ENCODE results near the gene SLC39A7. TPM values are rescaled to one million over a fixed set of nuclear protein-coding genes. Genes with fewer than 3 reads are reported as not detected.

SLC39A7 gene
- total RNA-seq, 1 experiment from 2014 or later, result 130 TPM

DNA sequence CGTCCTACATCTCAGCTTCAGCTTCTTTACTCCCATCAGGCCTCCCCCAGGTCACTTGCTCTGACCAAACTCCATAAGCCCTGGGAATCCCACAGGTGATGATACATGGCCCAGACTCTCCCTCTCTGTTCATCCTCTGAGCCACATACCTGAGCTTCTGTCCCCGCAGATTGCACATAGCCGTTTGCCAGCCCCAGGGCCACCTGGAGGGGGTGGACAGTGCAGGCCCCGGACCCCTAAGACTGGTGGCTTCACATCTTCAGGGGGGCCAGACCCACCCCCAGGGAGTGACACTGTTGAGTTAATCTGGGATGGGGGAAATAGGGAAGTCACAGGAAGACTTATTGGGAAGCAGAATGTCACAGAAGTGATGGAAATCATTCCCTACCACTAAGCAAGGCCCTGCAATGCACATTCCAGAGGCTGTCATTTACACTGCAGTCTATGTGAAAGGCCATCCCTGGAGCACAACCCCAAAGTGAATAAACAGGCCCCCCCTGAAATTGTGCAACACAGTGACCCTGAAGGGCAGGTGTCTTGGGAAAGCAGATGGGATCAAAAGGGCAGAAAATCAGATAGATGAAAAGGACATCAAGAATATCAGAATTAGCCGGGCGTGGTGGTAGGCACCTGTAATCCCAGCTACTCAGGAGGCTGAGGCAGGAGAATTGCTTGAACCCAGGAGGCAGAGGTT is 2.4 kb upstream of the SLC39A7 start:
- DNase-seq (ENCODE audit: low read depth, low spot score) (no peak), ATAC-seq (no peak)
- Histone ChIP-seq H3K9me3 (ENCODE audit: control insufficient read depth in 1 of 2, insufficient read depth in 1 of 2, low read depth in 1 of 2, low read length in 2 of 2) (no peaks in the 10 kb centered on the region), H3K79me2 (ENCODE audit: insufficient read depth, low read length) (peaks cover 59% of the 10 kb centered on the region), H3K4me2 (ENCODE audit: low read length) (peak overlapping the region; percentile 96; the same call in 1 of the 2 replicates), H3K9ac (ENCODE audit: low read length) (peak overlapping the region; percentile 80; the same call in 1 of the 2 replicates), H2AFZ (ENCODE audit: low read depth, low read length, poor library complexity, severe bottlenecking) (no peak overlapping the region), H3K4me1 (ENCODE audit: control insufficient read depth in 1 of 2, insufficient read depth in 2 of 2, low read length in 2 of 2) (peaks cover 26 to 42% of the 10 kb centered on the region in 2 experiments), H3K9me2 (ENCODE audit: insufficient read depth) (no peaks in the 10 kb centered on the region), H3K27ac (ENCODE audit: low read depth, low read length) (peak overlapping the region; percentile 34), H3K36me3 (ENCODE audit: control insufficient read depth in 1 of 2, insufficient read depth in 2 of 2, low read length in 2 of 2) (peaks cover 34 to 47% of the 10 kb centered on the region in 2 experiments; a peak in 3 of 4 replicates), H4K20me1 (ENCODE audit: insufficient read depth) (no peaks in the 10 kb centered on the region), H3K27me3 (ENCODE audit: insufficient read depth, low read length) (no peaks in the 10 kb centered on the region), H3K4me3 (replicated peaks in 1 of 2; ENCODE audit: low read depth in 1 of 2, low read length in 2 of 2) (no peak overlapping the region)
- RAD21 ChIA-PET (ENCODE audit: low non-redundant PET in 1 of 2, low total read pairs in 2 of 2, uncharacterized antibody in 2 of 2, unreplicated experiment in 2 of 2), result interaction anchor here (0.6 to 0.8 kb wide), 3 partner anchors 8 to 236 kb away, joined by 3 to 4 read pairs (median 3); no protein-coding TSS in a partner anchor
- CTCF ChIA-PET, result interaction anchor here (0.7 to 1.9 kb wide), 5 partner anchors 15 to 101 kb away, joined by 3 to 9 read pairs (median 3); no protein-coding TSS in a partner anchor
- intact Hi-C loops (cut with micrococcal nuclease), result no loop called here
- no TSS peak for BruUV-seq (replicated peaks)
- POLR2A ChIA-PET, result interaction anchor here (1.2 to 2.2 kb wide), 2 partner anchors 50 to 227 kb away, joined by 3 to 7 read pairs; no protein-coding TSS in a partner anchor
- TF ChIP-seq, protein P1, sequence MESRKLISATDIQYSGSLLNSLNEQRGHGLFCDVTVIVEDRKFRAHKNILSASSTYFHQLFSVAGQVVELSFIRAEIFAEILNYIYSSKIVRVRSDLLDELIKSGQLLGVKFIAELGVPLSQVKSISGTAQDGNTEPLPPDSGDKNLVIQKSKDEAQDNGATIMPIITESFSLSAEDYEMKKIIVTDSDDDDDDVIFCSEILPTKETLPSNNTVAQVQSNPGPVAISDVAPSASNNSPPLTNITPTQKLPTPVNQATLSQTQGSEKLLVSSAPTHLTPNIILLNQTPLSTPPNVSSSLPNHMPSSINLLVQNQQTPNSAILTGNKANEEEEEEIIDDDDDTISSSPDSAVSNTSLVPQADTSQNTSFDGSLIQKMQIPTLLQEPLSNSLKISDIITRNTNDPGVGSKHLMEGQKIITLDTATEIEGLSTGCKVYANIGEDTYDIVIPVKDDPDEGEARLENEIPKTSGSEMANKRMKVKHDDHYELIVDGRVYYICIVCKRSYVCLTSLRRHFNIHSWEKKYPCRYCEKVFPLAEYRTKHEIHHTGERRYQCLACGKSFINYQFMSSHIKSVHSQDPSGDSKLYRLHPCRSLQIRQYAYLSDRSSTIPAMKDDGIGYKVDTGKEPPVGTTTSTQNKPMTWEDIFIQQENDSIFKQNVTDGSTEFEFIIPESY (IDR thresholded peaks at IDR 0.05; ENCODE audit: extremely low read depth, insufficient replicate concordance, low read length), result no peak

DNA sequence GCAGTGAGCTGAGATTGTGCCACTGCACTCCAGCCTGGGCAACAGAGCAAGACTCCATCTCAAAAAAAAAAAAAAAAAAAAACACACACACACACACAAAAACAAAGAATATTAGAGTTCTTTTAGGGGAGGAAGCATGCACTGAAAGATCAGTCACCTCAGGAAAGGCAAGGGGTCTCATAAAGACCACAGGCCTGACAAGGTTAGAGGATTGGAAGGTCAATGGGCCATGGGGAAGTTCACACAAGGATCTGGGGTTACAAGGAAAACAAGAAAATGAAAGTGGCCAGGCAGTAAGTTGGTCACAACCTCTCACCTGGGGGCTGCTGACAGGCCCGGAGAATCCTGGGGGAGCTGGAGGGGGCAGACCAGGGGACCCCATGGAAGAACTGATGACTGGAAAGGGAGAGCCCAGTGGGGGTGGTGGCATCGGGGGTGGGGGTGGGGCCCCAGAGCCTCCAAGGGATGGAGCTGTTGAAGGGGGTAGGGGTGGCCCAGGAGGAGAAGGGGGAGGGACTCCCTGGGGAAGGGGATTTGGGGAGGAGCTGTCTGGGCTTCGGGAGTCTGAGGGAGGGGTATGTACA is 1.7 kb upstream of the SLC39A7 start:
- peak overlapping the region; percentile 96 for H3K4me2 ChIP-seq (ENCODE audit: low read length)
- H3K9me3 ChIP-seq (ENCODE audit: control insufficient read depth in 1 of 2, insufficient read depth in 1 of 2, low read depth in 1 of 2, low read length in 2 of 2), result no peaks in the 10 kb centered on the region
- peaks cover 65% of the 10 kb centered on the region for H3K79me2 ChIP-seq (ENCODE audit: insufficient read depth, low read length)
- ATAC-seq, result no peak
- no peaks in the 10 kb centered on the region for H4K20me1 ChIP-seq (ENCODE audit: insufficient read depth)
- H3K9ac ChIP-seq (ENCODE audit: low read length), result peak overlapping the region; percentile 80
- peaks cover 27 to 47% of the 10 kb centered on the region in 2 experiments for H3K4me1 ChIP-seq (ENCODE audit: control insufficient read depth in 1 of 2, insufficient read depth in 2 of 2, low read length in 2 of 2)
- intact Hi-C loops (cut with micrococcal nuclease), result no loop called here
- no peaks in the 10 kb centered on the region for H3K27me3 ChIP-seq (ENCODE audit: insufficient read depth, low read length)
- H3K36me3 ChIP-seq (ENCODE audit: control insufficient read depth in 1 of 2, insufficient read depth in 2 of 2, low read length in 2 of 2), result peaks cover 34 to 52% of the 10 kb centered on the region in 2 experiments; a peak in 3 of 4 replicates
- DNase-seq (ENCODE audit: low read depth, low spot score), result no peak
- POLR2A ChIA-PET, result interaction anchor here (1.2 to 2.2 kb wide), 2 partner anchors 49 to 227 kb away, joined by 3 to 7 read pairs; no protein-coding TSS in a partner anchor
- peak overlapping the region; percentile 94; the same call in 1 of the 2 replicates for H3K27ac ChIP-seq (ENCODE audit: low read depth, low read length)
- H3K4me3 ChIP-seq (replicated peaks in 1 of 2; ENCODE audit: low read depth in 1 of 2, low read length in 2 of 2), result peak overlapping the region; percentile 63 to 69
- H3K9me2 ChIP-seq (ENCODE audit: insufficient read depth), result no peaks in the 10 kb centered on the region
- BruUV-seq (replicated peaks), result no TSS peak
- CTCF ChIA-PET, result no interaction called here
- no peak overlapping the region for H2AFZ ChIP-seq (ENCODE audit: low read depth, low read length, poor library complexity, severe bottlenecking)
- RAD21 ChIA-PET (ENCODE audit: low non-redundant PET in 1 of 2, low total read pairs in 2 of 2, uncharacterized antibody in 2 of 2, unreplicated experiment in 2 of 2), result interaction anchor here in 1 of 2 experiments (0.7 kb wide), 1 partner anchor 9 kb away, joined by 3 read pairs; no protein-coding TSS in a partner anchor
- TF ChIP-seq CEBPB (IDR thresholded peaks at IDR 0.05; ENCODE audit: low read depth) (no peak), SRF (IDR thresholded peaks at IDR 0.05; ENCODE audit: low read depth) (no peak), YY1 (IDR thresholded peaks at IDR 0.05; ENCODE audit: extremely low read depth, insufficient replicate concordance, low read depth, low read length) (no peak), POLR2A (IDR thresholded peaks at IDR 0.05; ENCODE audit: borderline replicate concordance, extremely low read depth, insufficient read depth, insufficient read length) (no peak)
- TF ChIP-seq, protein P2, sequence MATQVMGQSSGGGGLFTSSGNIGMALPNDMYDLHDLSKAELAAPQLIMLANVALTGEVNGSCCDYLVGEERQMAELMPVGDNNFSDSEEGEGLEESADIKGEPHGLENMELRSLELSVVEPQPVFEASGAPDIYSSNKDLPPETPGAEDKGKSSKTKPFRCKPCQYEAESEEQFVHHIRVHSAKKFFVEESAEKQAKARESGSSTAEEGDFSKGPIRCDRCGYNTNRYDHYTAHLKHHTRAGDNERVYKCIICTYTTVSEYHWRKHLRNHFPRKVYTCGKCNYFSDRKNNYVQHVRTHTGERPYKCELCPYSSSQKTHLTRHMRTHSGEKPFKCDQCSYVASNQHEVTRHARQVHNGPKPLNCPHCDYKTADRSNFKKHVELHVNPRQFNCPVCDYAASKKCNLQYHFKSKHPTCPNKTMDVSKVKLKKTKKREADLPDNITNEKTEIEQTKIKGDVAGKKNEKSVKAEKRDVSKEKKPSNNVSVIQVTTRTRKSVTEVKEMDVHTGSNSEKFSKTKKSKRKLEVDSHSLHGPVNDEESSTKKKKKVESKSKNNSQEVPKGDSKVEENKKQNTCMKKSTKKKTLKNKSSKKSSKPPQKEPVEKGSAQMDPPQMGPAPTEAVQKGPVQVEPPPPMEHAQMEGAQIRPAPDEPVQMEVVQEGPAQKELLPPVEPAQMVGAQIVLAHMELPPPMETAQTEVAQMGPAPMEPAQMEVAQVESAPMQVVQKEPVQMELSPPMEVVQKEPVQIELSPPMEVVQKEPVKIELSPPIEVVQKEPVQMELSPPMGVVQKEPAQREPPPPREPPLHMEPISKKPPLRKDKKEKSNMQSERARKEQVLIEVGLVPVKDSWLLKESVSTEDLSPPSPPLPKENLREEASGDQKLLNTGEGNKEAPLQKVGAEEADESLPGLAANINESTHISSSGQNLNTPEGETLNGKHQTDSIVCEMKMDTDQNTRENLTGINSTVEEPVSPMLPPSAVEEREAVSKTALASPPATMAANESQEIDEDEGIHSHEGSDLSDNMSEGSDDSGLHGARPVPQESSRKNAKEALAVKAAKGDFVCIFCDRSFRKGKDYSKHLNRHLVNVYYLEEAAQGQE (IDR thresholded peaks at IDR 0.05; ENCODE audit: low read depth), result no peak
